Prostate gland (tissue), 2 donors: ENCODE data around the gene ADI1. TPM values are rescaled to one million over a fixed set of nuclear protein-coding genes. Genes with fewer than 3 reads are reported as not detected.

ENCODE experiments used
- DNase-seq: peaks from one replicate; pipeline ENCODE4 v3.0.0-alpha.2; 2019; ENCODE audit warnings: low spot score
- H3K27ac ChIP-seq, 2 donors: fragments of 200-600 bp; sonication (generic); 2 replicates each; pipeline ENCODE4 v1.5.1; 2017 to 2019
- H3K27me3 ChIP-seq: fragments of 200-600 bp; sonication (generic); replicated peaks from 2 replicates; pipeline ENCODE4 v1.5.1; 2019; ENCODE audit not compliant: insufficient read depth
- H3K36me3 ChIP-seq, 2 donors: fragments of 200-600 bp; sonication (generic); 1 replicate in 1 of 2; 2 replicates in 1 of 2; pipeline versions ENCODE4 v1.5.1 to v1.8.1; 2017 to 2019
- H3K4me1 ChIP-seq: fragments of 200-600 bp; sonication (generic); replicated peaks from 2 replicates; pipeline ENCODE4 v1.5.1; 2019
- H3K4me3 ChIP-seq, 2 donors: fragments of 200-600 bp; sonication (generic); 2 replicates each; pipeline ENCODE4 v1.5.1; 2017 to 2019
- H3K9me3 ChIP-seq: fragments of 200-600 bp; sonication (generic); 2 replicates; pipeline ENCODE4 v1.5.1; 2017
- POLR2A ChIP-seq: fragments of 450-650 bp; IDR thresholded peaks from one replicate; pipeline ENCODE4 v1.6.1; 2016; ENCODE audit warnings: antibody characterized with exemption, mild to moderate bottlenecking
- POLR2AphosphoS5 ChIP-seq: sonication (generic); formaldehyde crosslinking; IDR thresholded peaks from one replicate; pipeline ENCODE4 v1.6.1; 2017; ENCODE audit warnings: antibody characterized with exemption
- WGBS: methylation state at CpG from one replicate; pipeline ENCODE4 v1.1.5; 2018; 5-methylcytosine and 5-hydroxymethylcytosine counted together
- intact Hi-C: fragments of 100-400 bp; cut with DNase I; formaldehyde crosslinking; loops from one replicate; pipeline ENCODE4 v1.14.2; 2022
- total RNA-seq, 2 donors: library from RNA; depleted of rRNA; stranded (reverse); fragments of >200 nt; gene quantifications; one replicate each; pipeline ENCODE4 v1.1.0, GENCODE V29; 2016
- TF ChIP-seq, protein P1 (sequence below), 4 experiments: fragments of 200-600 bp in 2 of 4; fragments of 450-650 bp in 2 of 4; sonication (generic) in 2 of 4; IDR thresholded peaks; 1 replicate in 3 of 4; 2 replicates in 1 of 4; pipeline ENCODE4 v1.5.1; 2016 to 2019; ENCODE audit warnings: antibody characterized with exemption in 4 of 4, mild to moderate bottlenecking in 2 of 4, moderate library complexity in 2 of 4

ADI1 gene
- total RNA-seq, 2 donors from 2014 or later = 81.7 to 270 TPM

GRCh38 chr2:3486047-3487027 lies 33.0 kb downstream of the ADI1 start:
- TF ChIP-seq POLR2AphosphoS5 (no peak), POLR2A (no peak)
- TF ChIP-seq, protein P1, sequence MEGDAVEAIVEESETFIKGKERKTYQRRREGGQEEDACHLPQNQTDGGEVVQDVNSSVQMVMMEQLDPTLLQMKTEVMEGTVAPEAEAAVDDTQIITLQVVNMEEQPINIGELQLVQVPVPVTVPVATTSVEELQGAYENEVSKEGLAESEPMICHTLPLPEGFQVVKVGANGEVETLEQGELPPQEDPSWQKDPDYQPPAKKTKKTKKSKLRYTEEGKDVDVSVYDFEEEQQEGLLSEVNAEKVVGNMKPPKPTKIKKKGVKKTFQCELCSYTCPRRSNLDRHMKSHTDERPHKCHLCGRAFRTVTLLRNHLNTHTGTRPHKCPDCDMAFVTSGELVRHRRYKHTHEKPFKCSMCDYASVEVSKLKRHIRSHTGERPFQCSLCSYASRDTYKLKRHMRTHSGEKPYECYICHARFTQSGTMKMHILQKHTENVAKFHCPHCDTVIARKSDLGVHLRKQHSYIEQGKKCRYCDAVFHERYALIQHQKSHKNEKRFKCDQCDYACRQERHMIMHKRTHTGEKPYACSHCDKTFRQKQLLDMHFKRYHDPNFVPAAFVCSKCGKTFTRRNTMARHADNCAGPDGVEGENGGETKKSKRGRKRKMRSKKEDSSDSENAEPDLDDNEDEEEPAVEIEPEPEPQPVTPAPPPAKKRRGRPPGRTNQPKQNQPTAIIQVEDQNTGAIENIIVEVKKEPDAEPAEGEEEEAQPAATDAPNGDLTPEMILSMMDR (IDR thresholded peaks at IDR 0.05) = no peak
- H3K4me1 ChIP-seq = peaks cover 8% of the 10 kb centered on the region
- WGBS = 93% methylated on average over 28 of the region's 29 CpGs
- intact Hi-C loops = no loop called here
- no peak overlapping the region for H3K27ac ChIP-seq
- H3K9me3 ChIP-seq = no peaks in the 10 kb centered on the region
- no peaks in the 10 kb centered on the region for H3K36me3 ChIP-seq
- H3K27me3 ChIP-seq = no peaks in the 10 kb centered on the region
- no peak for DNase-seq
- H3K4me3 ChIP-seq = no peak overlapping the region

DNA sequence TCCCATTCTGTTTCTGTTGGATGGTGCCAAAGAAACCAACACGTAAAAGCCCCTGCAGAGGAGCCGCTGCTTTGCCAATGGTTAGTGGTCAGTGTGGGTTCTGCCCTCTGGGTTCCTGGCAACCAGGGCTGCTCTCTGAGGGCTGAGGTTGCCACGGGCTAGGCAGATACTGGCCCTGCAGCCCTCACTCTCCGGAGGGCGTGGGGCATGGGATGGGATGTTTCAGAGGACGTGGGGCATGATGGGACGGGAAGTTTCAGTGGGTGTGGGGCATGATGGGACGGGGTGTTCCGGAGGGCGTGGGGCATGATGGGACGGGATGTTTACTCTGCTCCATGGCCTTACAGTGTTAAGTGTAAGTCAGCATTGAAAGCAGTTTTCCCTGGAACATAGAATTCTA lies 34.2 kb downstream of the ADI1 start:
- no peaks in the 10 kb centered on the region for H3K9me3 ChIP-seq
- H3K36me3 ChIP-seq = no peaks in the 10 kb centered on the region
- DNase-seq = no peak
- 94% methylated on average over 11 of the region's 11 CpGs for WGBS
- no peak overlapping the region for H3K27ac ChIP-seq
- TF ChIP-seq, protein P1 (IDR thresholded peaks at IDR 0.05) = no peak
- TF ChIP-seq POLR2AphosphoS5 (no peak), POLR2A (no peak)
- H3K4me3 ChIP-seq = no peak overlapping the region
- intact Hi-C loops = no loop called here
- no peaks in the 10 kb centered on the region for H3K27me3 ChIP-seq
- peaks cover 8% of the 10 kb centered on the region for H3K4me1 ChIP-seq

DNA sequence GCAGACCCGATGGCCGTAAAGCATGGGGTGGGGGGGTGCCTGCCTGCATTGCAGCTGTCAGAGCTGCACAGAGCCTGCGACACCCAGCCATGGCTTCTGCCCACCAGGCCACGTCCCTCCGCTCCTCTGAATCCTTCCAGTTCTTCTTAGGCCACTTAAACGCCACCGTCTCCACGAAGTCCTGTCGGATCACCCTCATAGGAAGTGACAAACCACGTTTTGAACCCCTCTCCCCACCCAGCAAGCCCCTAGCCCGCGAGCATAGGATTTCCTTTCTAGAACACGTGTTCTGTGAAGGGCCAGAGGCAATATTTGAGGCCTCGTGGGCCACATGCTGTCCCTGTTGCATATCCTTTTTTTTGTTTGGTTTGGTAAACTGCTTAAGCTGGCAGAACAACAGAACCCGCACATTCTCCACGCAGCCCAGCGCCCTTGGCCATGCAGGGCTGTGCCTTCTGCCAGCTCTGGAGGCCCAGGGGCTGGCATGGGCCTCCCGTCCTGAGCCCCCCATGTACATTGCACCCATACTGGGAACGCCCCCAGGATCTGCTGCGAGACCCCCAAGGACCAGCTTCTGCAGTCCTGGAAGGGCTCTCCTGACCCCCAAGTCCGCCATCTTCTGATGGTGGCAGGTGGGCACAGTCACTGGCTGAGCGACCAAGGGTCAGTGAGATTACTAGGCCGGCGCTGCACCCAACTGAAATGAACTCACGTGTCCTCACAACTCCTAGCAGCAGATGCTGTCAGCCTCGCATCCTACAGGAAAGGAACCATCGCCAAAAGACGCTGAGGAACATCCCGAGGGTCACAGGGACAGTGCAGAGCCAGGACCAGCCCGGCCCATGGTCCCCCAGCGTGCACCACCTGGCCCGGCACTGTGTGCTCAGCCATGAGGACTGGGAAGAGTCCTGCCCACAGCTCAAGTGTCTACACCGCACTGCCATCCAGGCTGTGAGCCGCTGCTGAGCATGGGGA lies 35.1 kb downstream of the ADI1 start:
- no peak for TF ChIP-seq POLR2A
- no peak for TF ChIP-seq POLR2AphosphoS5
- TF ChIP-seq, protein P1 (IDR thresholded peaks at IDR 0.05) = no peak
- intact Hi-C loops = no loop called here
- Histone ChIP-seq H3K36me3 (no peaks in the 10 kb centered on the region), H3K4me3 (no peak overlapping the region), H3K4me1 (peaks cover 8% of the 10 kb centered on the region), H3K9me3 (no peaks in the 10 kb centered on the region), H3K27me3 (no peaks in the 10 kb centered on the region), H3K27ac (peak overlapping the region; percentile 43 to 56)
- 90% methylated on average over 34 of the region's 34 CpGs for WGBS
- no peak for DNase-seq

DNA sequence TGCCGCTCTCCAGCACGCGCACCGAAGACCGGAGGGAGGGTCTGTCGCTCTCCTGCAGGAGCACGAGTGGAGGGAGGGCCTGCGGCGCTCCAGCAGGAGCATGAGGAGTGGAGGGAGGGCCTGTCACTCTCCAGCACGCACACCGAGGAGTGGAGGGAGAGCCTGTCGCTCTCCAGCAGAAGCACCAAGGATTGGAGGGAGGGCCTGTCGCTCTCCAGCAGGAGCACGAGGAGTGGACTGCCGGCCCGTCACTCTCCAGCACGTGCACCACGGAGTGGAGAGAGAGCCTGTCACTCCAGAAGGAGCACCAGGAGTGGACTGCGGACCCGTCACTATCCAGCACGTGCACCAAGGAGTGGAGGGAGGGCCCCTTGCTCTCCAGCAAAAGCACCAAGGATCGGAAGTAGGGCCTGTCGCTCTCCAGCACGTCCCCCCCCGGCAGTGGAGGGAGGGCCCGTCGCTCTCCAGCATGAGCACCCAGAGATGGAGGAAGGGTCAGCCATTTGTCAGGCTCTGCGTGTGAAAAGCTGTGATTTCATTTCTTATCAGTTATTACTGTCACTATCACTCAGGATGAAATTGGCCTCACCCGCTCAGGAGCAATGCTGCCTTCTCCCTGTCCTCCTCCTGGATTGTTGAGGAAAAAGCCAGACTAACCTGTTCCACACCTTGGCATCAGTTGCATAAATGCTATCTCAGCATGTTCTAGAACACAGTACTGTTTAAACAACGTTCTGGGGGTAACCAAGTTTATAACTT lies 35.9 kb downstream of the ADI1 start:
- WGBS = 79% methylated on average over 27 of the region's 30 CpGs
- no peaks in the 10 kb centered on the region for H3K9me3 ChIP-seq
- TF ChIP-seq, protein P1 (IDR thresholded peaks at IDR 0.05) = no peak
- no peak for TF ChIP-seq POLR2A
- peak; percentile 56 for TF ChIP-seq POLR2AphosphoS5
- peak overlapping the region; percentile 45 to 56 for H3K27ac ChIP-seq
- H3K36me3 ChIP-seq = no peaks in the 10 kb centered on the region
- H3K27me3 ChIP-seq = no peaks in the 10 kb centered on the region
- intact Hi-C loops = no loop called here
- no peak overlapping the region for H3K4me3 ChIP-seq
- peaks cover 8% of the 10 kb centered on the region for H3K4me1 ChIP-seq
- DNase-seq = peak; percentile 52
